ENCODE measurements around the gene ERBB4. TPM values are rescaled to one million over a fixed set of nuclear protein-coding genes. Genes with fewer than 3 reads are reported as not detected.

Gene ERBB4
- total RNA-seq, 1 donor = 5.8 TPM

DNA sequence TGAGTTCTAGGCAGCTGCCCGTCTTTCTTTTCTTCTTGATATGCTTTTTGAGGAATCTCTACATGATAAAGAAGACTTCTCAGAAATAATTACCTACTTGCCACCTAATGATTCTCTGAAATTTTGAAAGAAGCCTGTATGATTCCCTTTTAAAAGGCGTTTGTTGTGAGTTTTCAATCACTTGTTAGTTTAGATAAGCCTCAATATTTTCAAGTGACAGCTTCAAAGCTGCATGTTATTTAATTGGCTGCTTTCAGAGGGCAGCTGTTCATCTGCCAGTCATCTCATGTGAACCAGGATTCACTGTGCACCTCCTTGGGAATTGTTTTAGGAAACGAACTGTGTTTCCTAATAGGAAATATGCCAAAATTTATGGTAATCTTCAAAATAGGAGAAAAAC lies 1044.1 kb downstream of the ERBB4 start:
- TF ChIP-seq, protein P1, sequence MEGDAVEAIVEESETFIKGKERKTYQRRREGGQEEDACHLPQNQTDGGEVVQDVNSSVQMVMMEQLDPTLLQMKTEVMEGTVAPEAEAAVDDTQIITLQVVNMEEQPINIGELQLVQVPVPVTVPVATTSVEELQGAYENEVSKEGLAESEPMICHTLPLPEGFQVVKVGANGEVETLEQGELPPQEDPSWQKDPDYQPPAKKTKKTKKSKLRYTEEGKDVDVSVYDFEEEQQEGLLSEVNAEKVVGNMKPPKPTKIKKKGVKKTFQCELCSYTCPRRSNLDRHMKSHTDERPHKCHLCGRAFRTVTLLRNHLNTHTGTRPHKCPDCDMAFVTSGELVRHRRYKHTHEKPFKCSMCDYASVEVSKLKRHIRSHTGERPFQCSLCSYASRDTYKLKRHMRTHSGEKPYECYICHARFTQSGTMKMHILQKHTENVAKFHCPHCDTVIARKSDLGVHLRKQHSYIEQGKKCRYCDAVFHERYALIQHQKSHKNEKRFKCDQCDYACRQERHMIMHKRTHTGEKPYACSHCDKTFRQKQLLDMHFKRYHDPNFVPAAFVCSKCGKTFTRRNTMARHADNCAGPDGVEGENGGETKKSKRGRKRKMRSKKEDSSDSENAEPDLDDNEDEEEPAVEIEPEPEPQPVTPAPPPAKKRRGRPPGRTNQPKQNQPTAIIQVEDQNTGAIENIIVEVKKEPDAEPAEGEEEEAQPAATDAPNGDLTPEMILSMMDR (IDR thresholded peaks at IDR 0.05; ENCODE audit: insufficient read depth, low read length) = no peak
- no peak overlapping the region for H3K4me3 ChIP-seq (ENCODE audit: low read depth, low read length)
- no peak for DNase-seq (ENCODE audit: low read depth)

DNA sequence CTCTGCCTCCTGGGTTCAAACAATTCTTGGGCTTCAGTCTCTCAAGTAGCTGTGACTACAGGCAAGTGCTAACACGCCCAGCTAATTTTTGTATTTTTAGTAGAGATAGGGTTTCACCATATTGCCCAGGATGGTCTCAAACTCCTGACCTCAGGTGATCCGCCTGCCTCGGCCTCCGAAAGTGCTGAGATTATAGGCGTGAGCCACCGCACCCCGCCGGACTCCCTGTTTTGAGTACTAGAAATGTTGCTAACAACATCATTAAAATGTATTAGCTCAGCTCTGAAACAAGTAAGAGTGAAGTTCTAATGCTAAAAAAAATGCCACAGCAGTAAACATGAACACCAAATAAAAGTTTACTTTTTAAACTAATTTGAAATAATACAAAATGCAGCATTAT lies 1044.5 kb downstream of the ERBB4 start:
- TF ChIP-seq, protein P1 (IDR thresholded peaks at IDR 0.05; ENCODE audit: insufficient read depth, low read length) = no peak
- no peak overlapping the region for H3K4me3 ChIP-seq (ENCODE audit: low read depth, low read length)
- DNase-seq (ENCODE audit: low read depth) = no peak

- H3K4me3 ChIP-seq (ENCODE audit: low read depth, low read length) = no peak overlapping the region
- no peak for DNase-seq (ENCODE audit: low read depth)
- TF ChIP-seq, protein P1 (IDR thresholded peaks at IDR 0.05; ENCODE audit: insufficient read depth, low read length) = no peak
Measured at GRCh38 chr2:211487733-211488132, 1050.9 kb downstream of the ERBB4 start.

- no peak overlapping the region for H3K4me3 ChIP-seq (ENCODE audit: low read depth, low read length)
- no peak for DNase-seq (ENCODE audit: low read depth)
- TF ChIP-seq, protein P1 (IDR thresholded peaks at IDR 0.05; ENCODE audit: insufficient read depth, low read length) = no peak
Measured at GRCh38 chr2:211479536-211480150, 1059.0 kb downstream of the ERBB4 start.

DNA sequence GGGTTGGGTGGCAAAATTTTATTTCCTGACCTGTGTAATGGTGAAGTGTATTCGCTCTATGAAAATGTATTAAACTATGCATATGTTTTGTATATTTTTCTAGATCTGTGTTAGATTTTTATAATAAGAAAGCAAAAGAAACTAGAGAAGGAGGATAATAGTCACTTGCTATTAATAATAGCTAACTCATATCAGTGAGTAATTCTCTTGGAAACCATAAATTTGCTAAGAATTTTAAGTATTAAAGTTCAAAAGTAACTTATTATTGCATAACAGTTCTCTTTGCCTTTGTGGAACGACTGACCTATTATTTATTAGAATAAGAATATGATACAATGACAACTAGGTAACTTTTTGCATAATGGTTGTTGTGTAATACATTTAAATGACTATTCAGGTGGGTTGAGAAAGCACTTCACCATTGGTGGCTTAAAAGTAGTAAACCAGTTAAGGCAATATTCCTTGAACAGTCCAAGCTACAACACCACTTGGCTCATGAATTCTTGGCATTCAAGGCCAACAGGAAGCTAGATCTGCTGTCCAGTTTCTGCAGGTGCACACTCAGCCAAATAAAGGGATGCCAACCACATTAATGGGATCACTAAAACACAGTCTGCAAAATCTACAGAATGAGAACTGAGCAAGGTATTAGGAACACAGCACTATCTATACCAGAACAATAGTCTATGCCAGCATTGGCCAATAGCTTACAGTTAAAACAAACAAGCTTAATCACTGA lies 1060.9 kb downstream of the ERBB4 start:
- no peak for DNase-seq (ENCODE audit: low read depth)
- TF ChIP-seq, protein P1 (IDR thresholded peaks at IDR 0.05; ENCODE audit: insufficient read depth, low read length) = no peak
- H3K4me3 ChIP-seq (ENCODE audit: low read depth, low read length) = no peak overlapping the region

GRCh38 chr2:211473116-211473515 lies 1065.5 kb downstream of the ERBB4 start:
- DNase-seq (ENCODE audit: low read depth) = no peak
- no peak overlapping the region for H3K4me3 ChIP-seq (ENCODE audit: low read depth, low read length)
- TF ChIP-seq, protein P1 (IDR thresholded peaks at IDR 0.05; ENCODE audit: insufficient read depth, low read length) = no peak

Measured in fibroblast of the aortic adventitia (primary cell).